HCT116 (cell line): ENCODE data around the gene WDPCP. TPM values are rescaled to one million over a fixed set of nuclear protein-coding genes. Genes with fewer than 3 reads are reported as not detected.

Experiments used
- ATAC-seq: fragments of 200-7000 bp; cut with Tn5 transposase; 2 replicates; pipeline ENCODE4 v1.9.1; 2020; ENCODE audit warnings: mild to moderate bottlenecking, moderate library complexity
- BruUV-seq: library from RNA; stranded (reverse); fragments of 400-500 nt; replicated peaks from 2 replicates; lab custom pipeline; 2021; lab: Mats Ljungman, UMichigan
- CTCF ChIA-PET: fragments of 300-600 bp; sonication (Branson Sonifier 250); formaldehyde crosslinking; loops from one replicate; lab custom pipeline; 2021; ENCODE audit warnings: antibody characterized with exemption; lab: Charles Lee
- POLR2A ChIA-PET: fragments of 300-600, 350-600 bp; sonication (Branson Sonifier 250); formaldehyde crosslinking; loops from one replicate; lab custom pipeline; 2021; ENCODE audit warnings: antibody characterized with exemption; lab: Charles Lee
- RAD21 ChIA-PET, 2 experiments: fragments of 300-600 bp; sonication (Branson Sonifier 250); formaldehyde crosslinking; loops; one replicate each; lab custom pipeline; 2023; ENCODE audit warnings: low total read pairs in 2 of 2; ENCODE audit not compliant: uncharacterized antibody in 2 of 2, unreplicated experiment in 2 of 2, low non-redundant PET in 1 of 2; lab: Charles Lee
- DNase-seq: peaks from one replicate; pipeline ENCODE4 v3.0.0-alpha.2; 2010; ENCODE audit warnings: low read depth, low spot score
- H2AFZ ChIP-seq: fragments of 200-600 bp; shearing (Covaris generic), sonication (generic); 2 replicates; pipeline ENCODE4 v1.6.1; 2017; ENCODE audit warnings: low read depth, mixed run types, mixed read lengths, antibody characterized with exemption, low read length; ENCODE audit not compliant: poor library complexity, severe bottlenecking
- H3K27ac ChIP-seq: 2 replicates; pipeline ENCODE4 v1.5.1; 2012; ENCODE audit warnings: low read depth, low read length
- H3K27me3 ChIP-seq: fragments of 200-600 bp; sonication (generic); 2 replicates; pipeline ENCODE4 v1.6.1; 2016; ENCODE audit warnings: mixed run types, low read length, mixed read lengths; ENCODE audit not compliant: insufficient read depth
- H3K36me3 ChIP-seq, 2 experiments: fragments of 200-500 bp in 1 of 2; fragments of 200-600 bp in 1 of 2; sonication (Bioruptor generic) in 1 of 2; sonication (generic) in 1 of 2; 2 replicates each; pipeline versions ENCODE4 v1.5.1 to v1.6.1; 2014 to 2016; ENCODE audit warnings: low read length in 2 of 2, inconsistent platforms in 1 of 2, mixed read lengths in 1 of 2, mixed run types in 1 of 2; ENCODE audit not compliant: insufficient read depth in 2 of 2, control insufficient read depth in 1 of 2
- H3K4me1 ChIP-seq, 2 experiments: fragments of 200-600 bp in 1 of 2; sonication (generic) in 1 of 2; 2 replicates each; pipeline versions ENCODE4 v1.5.1 to v1.6.1; 2012 to 2017; ENCODE audit warnings: low read length in 2 of 2, inconsistent platforms in 1 of 2, mild to moderate bottlenecking in 1 of 2, mixed read lengths in 1 of 2, mixed run types in 1 of 2, moderate library complexity in 1 of 2; ENCODE audit not compliant: insufficient read depth in 2 of 2, control insufficient read depth in 1 of 2
- H3K4me2 ChIP-seq: fragments of 200-600 bp; sonication (generic); 2 replicates; pipeline ENCODE4 v1.6.1; 2017; ENCODE audit warnings: mixed run types, low read length, mixed read lengths
- H3K4me3 ChIP-seq, 2 experiments: fragments of 200-600 bp in 1 of 2; sonication (generic) in 1 of 2; replicated peaks in 1 of 2; 2 replicates each; pipeline ENCODE4 v1.5.1; 2011 to 2016; ENCODE audit warnings: low read length in 2 of 2, control low read depth in 1 of 2, low read depth in 1 of 2, mild to moderate bottlenecking in 1 of 2, mixed read lengths in 1 of 2, mixed run types in 1 of 2
- H3K79me2 ChIP-seq: fragments of 200-600 bp; sonication (generic); 2 replicates; pipeline ENCODE4 v1.6.1; 2017; ENCODE audit warnings: mild to moderate bottlenecking, mixed run types, low read length, moderate library complexity, mixed read lengths; ENCODE audit not compliant: insufficient read depth
- H3K9ac ChIP-seq: fragments of 200-600 bp; sonication (generic); 2 replicates; pipeline ENCODE4 v1.6.1; 2016; ENCODE audit warnings: low read length, mixed read lengths
- H3K9me2 ChIP-seq: fragments of 200-600 bp; sonication (generic), shearing (Covaris generic); 2 replicates; pipeline ENCODE4 v1.6.1; 2017; ENCODE audit warnings: mixed run types, mild to moderate bottlenecking, moderate library complexity; ENCODE audit not compliant: insufficient read depth
- H3K9me3 ChIP-seq, 2 experiments: fragments of 200-500 bp in 1 of 2; fragments of 200-600 bp in 1 of 2; sonication (Bioruptor generic) in 1 of 2; sonication (generic) in 1 of 2; 2 replicates each; pipeline ENCODE4 v1.6.1; 2014 to 2017; ENCODE audit warnings: low read length in 2 of 2, mixed read lengths in 2 of 2, inconsistent platforms in 1 of 2, low read depth in 1 of 2, mild to moderate bottlenecking in 1 of 2, mixed run types in 1 of 2, moderate library complexity in 1 of 2; ENCODE audit not compliant: control insufficient read depth in 1 of 2, insufficient read depth in 1 of 2
- H4K20me1 ChIP-seq: fragments of 200-600 bp; sonication (generic), shearing (Covaris generic); 2 replicates; pipeline ENCODE4 v1.6.1; 2017; ENCODE audit warnings: mixed run types, mild to moderate bottlenecking, moderate library complexity; ENCODE audit not compliant: insufficient read depth
- ELF1 ChIP-seq: IDR thresholded peaks from 2 replicates; pipeline ENCODE4 v1.6.1; 2012; ENCODE audit warnings: low read depth, borderline replicate concordance
- EZH2phosphoT487 ChIP-seq: fragments of 200-600 bp; IDR thresholded peaks from 2 replicates; pipeline ENCODE4 v1.6.1; 2018; ENCODE audit warnings: antibody characterized with exemption, borderline replicate concordance
- JUND ChIP-seq: IDR thresholded peaks from 2 replicates; pipeline ENCODE4 v1.6.1; 2012
- YY1 ChIP-seq: IDR thresholded peaks from 2 replicates; pipeline ENCODE4 v1.6.1; 2011; ENCODE audit warnings: low read length, low read depth, moderate library complexity, mild to moderate bottlenecking; ENCODE audit not compliant: insufficient replicate concordance; ENCODE audit errors: extremely low read depth
- intact Hi-C: fragments of 100-400 bp; cut with micrococcal nuclease; formaldehyde crosslinking; loops from 2 replicates; pipeline ENCODE4 v1.10.0; 2022
- total RNA-seq: library from RNA; stranded (reverse); gene quantifications from one replicate; pipeline ENCODE4 v1.2.1, GENCODE V29; 2021; ENCODE audit not compliant: unreplicated experiment
- TF ChIP-seq, protein P1 (sequence below), 3 experiments: fragments of 200-600 bp in 1 of 3; sonication (generic) in 1 of 3; IDR thresholded peaks in 2 of 3; conservative IDR thresholded peaks in 1 of 3; 2 replicates each; pipeline ENCODE4 v1.5.1; 2012 to 2017; ENCODE audit warnings: low read depth in 2 of 3, low read length in 2 of 3, antibody characterized with exemption in 1 of 3, borderline replicate concordance in 1 of 3, control low read depth in 1 of 3, mild to moderate bottlenecking in 1 of 3, mixed read lengths in 1 of 3, mixed run types in 1 of 3, moderate library complexity in 1 of 3; ENCODE audit not compliant: insufficient read depth in 1 of 3

Gene WDPCP
- total RNA-seq, 1 experiment from 2014 or later = 4.1 TPM

DNA sequence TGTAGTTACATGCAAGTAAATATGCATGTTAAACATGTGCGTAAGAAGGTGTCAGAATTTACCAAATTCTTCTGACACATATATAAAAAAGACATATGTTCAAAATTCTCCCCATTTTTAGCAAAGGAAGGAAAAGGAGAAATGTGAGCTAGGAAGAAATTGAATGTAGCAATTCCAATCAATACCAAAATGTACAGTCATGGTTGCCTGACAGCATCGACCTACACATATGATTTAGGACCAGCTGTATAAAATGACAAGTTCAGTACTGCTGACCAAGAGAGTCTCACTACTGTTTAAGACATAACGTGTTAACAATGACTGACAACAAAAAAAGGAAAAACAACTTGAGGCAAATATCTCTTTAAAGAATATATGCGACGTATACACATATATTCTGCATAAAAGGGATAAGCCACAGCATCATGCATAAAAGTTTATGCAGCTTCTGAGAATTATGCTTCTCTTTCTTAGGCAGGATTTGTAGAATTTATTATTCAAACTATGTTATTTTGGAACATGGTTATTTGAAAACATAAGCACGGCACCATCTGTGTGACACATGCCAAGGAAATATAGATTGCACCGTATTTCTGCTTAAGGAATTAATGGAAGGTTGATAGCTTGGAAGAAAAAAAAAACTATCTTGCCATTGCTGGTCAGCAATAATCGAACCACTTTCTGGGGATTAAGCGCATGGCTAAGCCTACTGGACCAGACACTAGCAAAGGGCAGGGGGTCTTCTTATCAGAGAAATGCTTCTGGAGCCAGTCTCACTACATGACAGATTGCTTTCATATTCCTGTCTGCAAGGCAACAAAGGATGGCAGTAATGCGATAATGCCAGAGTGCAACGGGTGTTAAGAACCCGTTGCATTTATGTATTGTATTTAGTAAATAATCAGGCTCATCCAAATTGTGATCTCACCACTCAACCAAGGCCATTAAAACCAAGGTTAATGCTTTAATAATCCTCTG is 154.0 kb downstream of the WDPCP start:
- no peaks in the 10 kb centered on the region for H3K79me2 ChIP-seq
- intact Hi-C loops = no loop called here
- CTCF ChIA-PET = interaction anchor here (1.4 kb wide), 1 partner anchor 9 kb away, joined by 4 read pairs; no protein-coding TSS in a partner anchor
- no peak overlapping the region for H2AFZ ChIP-seq
- H3K9me2 ChIP-seq = no peaks in the 10 kb centered on the region
- RAD21 ChIA-PET = no interaction called here
- H3K4me3 ChIP-seq = no peak overlapping the region
- ATAC-seq (no peak), DNase-seq (no peak)
- no peak overlapping the region for H3K9ac ChIP-seq
- TF ChIP-seq JUND (no peak), YY1 (no peak), ELF1 (no peak), EZH2phosphoT487 (no peak)
- TF ChIP-seq, protein P1, sequence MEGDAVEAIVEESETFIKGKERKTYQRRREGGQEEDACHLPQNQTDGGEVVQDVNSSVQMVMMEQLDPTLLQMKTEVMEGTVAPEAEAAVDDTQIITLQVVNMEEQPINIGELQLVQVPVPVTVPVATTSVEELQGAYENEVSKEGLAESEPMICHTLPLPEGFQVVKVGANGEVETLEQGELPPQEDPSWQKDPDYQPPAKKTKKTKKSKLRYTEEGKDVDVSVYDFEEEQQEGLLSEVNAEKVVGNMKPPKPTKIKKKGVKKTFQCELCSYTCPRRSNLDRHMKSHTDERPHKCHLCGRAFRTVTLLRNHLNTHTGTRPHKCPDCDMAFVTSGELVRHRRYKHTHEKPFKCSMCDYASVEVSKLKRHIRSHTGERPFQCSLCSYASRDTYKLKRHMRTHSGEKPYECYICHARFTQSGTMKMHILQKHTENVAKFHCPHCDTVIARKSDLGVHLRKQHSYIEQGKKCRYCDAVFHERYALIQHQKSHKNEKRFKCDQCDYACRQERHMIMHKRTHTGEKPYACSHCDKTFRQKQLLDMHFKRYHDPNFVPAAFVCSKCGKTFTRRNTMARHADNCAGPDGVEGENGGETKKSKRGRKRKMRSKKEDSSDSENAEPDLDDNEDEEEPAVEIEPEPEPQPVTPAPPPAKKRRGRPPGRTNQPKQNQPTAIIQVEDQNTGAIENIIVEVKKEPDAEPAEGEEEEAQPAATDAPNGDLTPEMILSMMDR (IDR thresholded peaks at IDR 0.05 in 2 of 3, conservative IDR thresholded peaks at IDR 0.05 in 1 of 3; ENCODE audit: borderline replicate concordance in 1 of 3, insufficient read depth in 1 of 3, low read depth in 2 of 3, low read length in 2 of 3) = no peak
- H3K27ac ChIP-seq = no peak overlapping the region
- H4K20me1 ChIP-seq = no peaks in the 10 kb centered on the region
- POLR2A ChIA-PET = interaction anchor here (1.3 kb wide), 1 partner anchor 10 kb away, joined by 3 read pairs; no protein-coding TSS in a partner anchor
- H3K27me3 ChIP-seq = no peaks in the 10 kb centered on the region
- H3K4me2 ChIP-seq = no peak overlapping the region
- H3K36me3 ChIP-seq = no peaks in the 10 kb centered on the region
- no TSS peak for BruUV-seq
- H3K4me1 ChIP-seq = no peaks in the 10 kb centered on the region
- H3K9me3 ChIP-seq = no peaks in the 10 kb centered on the region
